ENCODE measurements around the gene PDE4D. TPM values are rescaled to one million over a fixed set of nuclear protein-coding genes. Genes with fewer than 3 reads are reported as not detected.

Gene PDE4D
- total RNA-seq, 1 donor from 2014 or later = 34.5 TPM

DNA sequence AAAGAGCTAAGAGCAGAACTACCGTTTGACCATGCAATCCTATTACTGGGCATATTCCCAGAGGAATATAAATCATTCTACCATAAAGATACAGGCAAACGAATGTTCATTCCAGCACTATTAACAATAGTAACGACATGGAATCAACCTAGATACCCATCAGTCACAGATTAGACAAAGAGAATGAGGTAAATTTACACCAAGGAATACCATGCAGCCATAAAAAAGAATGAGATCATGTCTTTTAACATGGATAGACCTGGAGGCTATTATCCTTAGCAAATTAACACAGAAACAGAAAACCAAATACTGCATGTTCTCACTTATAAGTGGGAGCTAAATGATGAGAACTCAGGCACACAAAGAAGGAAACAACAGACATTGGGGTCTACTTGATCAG is 641.9 kb downstream of the PDE4D start:
- Histone ChIP-seq H3K27ac (replicated peaks) (no peak overlapping the region), H3K4me1 (peaks cover 18% of the 10 kb centered on the region), H3K36me3 (no peaks in the 10 kb centered on the region), H3K27me3 (ENCODE audit: low read depth) (no peaks in the 10 kb centered on the region), H3K9me3 (replicated peaks) (peaks cover 11% of the 10 kb centered on the region), H3K4me3 (no peak overlapping the region)
- DNase-seq = no peak
- intact Hi-C loops (cut with micrococcal nuclease) = no loop called here
- TF ChIP-seq, protein P1, sequence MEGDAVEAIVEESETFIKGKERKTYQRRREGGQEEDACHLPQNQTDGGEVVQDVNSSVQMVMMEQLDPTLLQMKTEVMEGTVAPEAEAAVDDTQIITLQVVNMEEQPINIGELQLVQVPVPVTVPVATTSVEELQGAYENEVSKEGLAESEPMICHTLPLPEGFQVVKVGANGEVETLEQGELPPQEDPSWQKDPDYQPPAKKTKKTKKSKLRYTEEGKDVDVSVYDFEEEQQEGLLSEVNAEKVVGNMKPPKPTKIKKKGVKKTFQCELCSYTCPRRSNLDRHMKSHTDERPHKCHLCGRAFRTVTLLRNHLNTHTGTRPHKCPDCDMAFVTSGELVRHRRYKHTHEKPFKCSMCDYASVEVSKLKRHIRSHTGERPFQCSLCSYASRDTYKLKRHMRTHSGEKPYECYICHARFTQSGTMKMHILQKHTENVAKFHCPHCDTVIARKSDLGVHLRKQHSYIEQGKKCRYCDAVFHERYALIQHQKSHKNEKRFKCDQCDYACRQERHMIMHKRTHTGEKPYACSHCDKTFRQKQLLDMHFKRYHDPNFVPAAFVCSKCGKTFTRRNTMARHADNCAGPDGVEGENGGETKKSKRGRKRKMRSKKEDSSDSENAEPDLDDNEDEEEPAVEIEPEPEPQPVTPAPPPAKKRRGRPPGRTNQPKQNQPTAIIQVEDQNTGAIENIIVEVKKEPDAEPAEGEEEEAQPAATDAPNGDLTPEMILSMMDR (IDR thresholded peaks at IDR 0.05; ENCODE audit: borderline replicate concordance) = no peak

DNA sequence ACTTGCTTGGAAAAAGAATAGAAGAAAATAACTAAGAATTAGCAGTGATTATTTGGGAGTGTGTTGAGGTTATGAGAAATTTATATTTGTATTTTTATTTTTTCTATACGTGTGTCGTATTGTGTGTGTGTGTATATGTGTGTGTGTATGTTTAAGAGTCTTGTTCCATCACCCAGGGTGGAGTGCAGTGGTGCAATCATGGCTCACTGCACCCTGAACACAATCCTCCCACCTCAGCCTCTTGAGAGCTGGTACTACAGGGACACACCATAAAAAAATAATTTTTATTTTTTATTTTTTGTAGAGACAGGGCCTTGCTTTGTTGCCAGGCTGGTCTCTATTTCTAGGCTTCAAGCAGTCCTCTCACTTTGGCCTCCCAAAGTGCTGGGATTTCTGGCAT is 643.8 kb downstream of the PDE4D start:
- peaks cover 11% of the 10 kb centered on the region for H3K9me3 ChIP-seq (replicated peaks)
- H3K27me3 ChIP-seq (ENCODE audit: low read depth) = no peaks in the 10 kb centered on the region
- H3K36me3 ChIP-seq = no peaks in the 10 kb centered on the region
- no peak overlapping the region for H3K27ac ChIP-seq (replicated peaks)
- intact Hi-C loops (cut with micrococcal nuclease) = no loop called here
- no peak overlapping the region for H3K4me3 ChIP-seq
- H3K4me1 ChIP-seq = peaks cover 17% of the 10 kb centered on the region
- TF ChIP-seq, protein P1 (IDR thresholded peaks at IDR 0.05; ENCODE audit: borderline replicate concordance) = no peak
- DNase-seq = no peak

DNA sequence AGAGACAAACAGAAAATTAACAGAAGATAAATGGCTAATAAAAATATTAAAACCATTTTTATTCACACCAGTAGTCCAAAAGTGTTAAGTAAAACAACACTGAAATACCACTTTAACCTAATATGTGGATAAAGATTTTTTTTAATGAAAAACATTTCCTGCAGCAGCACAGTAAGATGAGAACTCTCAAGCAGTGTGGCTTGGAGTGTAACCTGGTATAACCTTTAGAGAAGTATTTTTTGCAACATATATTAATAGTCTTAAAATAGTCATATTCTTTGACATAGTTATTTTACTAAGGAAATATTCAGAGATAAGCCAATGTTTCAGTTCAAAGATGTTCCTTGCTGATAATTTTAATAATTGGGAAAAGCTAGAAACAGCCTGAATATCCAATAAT is 644.4 kb downstream of the PDE4D start:
- H3K36me3 ChIP-seq = no peaks in the 10 kb centered on the region
- H3K4me3 ChIP-seq = no peak overlapping the region
- H3K4me1 ChIP-seq = peaks cover 18% of the 10 kb centered on the region
- intact Hi-C loops (cut with micrococcal nuclease) = no loop called here
- H3K27ac ChIP-seq (replicated peaks) = no peak overlapping the region
- peaks cover 11% of the 10 kb centered on the region for H3K9me3 ChIP-seq (replicated peaks)
- no peak for DNase-seq
- TF ChIP-seq, protein P1 (IDR thresholded peaks at IDR 0.05; ENCODE audit: borderline replicate concordance) = no peak
- H3K27me3 ChIP-seq (ENCODE audit: low read depth) = no peaks in the 10 kb centered on the region

DNA sequence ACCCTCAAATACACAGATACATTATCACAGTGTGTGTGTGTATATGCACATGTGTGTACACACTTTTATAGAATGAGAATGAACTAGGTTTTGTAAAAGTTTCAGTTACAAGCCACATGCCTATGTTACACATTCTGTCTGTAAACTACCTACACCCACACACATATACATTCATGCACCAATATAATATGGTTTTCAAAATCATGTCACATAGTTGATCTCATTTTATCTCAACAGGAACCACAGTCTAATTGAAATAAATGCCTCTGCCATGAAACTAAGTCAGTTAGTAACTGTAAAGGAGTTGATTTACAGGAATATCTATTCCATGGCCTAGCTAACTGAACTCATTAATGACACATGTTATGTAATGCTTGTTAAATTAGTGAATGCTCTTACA is 646.6 kb downstream of the PDE4D start:
- intact Hi-C loops (cut with micrococcal nuclease) = no loop called here
- no peak for DNase-seq
- Histone ChIP-seq H3K27ac (replicated peaks) (no peak overlapping the region), H3K4me1 (peaks cover 19% of the 10 kb centered on the region), H3K27me3 (ENCODE audit: low read depth) (no peaks in the 10 kb centered on the region), H3K9me3 (replicated peaks) (peaks cover 11% of the 10 kb centered on the region), H3K36me3 (no peaks in the 10 kb centered on the region), H3K4me3 (no peak overlapping the region)
- TF ChIP-seq, protein P1 (IDR thresholded peaks at IDR 0.05; ENCODE audit: borderline replicate concordance) = no peak

DNA sequence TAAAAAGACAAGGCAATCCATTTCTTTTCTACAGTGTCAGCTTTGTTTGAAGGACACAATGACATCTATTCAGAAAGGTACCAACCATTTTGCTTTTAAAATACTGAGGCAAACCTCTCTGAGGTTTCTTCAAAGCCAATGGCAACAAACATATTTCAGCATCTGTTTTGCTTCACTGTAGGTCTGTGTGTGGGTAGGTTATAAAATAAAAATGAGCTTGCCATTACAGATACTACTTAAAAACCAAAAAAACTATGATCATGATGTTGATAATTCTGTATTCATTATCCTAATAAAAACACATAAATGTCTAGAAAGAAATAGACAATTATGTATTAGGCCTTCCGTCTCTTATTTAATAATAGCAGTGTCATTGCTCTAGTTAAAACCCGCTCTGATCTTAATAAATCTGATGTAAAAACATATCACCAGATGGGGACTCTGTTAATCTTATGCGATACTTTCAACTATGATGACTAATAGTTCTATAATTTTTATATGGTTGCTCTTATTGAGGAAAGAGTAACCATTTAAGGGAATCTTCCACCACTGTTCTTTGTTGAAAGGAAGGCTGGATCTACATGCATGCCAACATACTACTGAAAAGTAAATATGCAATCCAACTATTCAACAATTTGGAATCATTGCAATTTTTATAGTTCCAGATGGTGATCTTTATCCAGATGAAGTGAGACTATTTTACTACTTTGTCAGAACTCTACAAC is 647.2 kb downstream of the PDE4D start:
- Histone ChIP-seq H3K36me3 (no peaks in the 10 kb centered on the region), H3K4me3 (no peak overlapping the region), H3K4me1 (peaks cover 22% of the 10 kb centered on the region), H3K9me3 (replicated peaks) (peaks cover 6% of the 10 kb centered on the region), H3K27ac (replicated peaks) (no peak overlapping the region), H3K27me3 (ENCODE audit: low read depth) (no peaks in the 10 kb centered on the region)
- no peak for DNase-seq
- intact Hi-C loops (cut with micrococcal nuclease) = no loop called here
- TF ChIP-seq, protein P1 (IDR thresholded peaks at IDR 0.05; ENCODE audit: borderline replicate concordance) = no peak

Measured in left ventricle myocardium inferior (tissue), 1 donor.